ENCODE results near the gene KAT6B. TPM values are rescaled to one million over a fixed set of nuclear protein-coding genes. Genes with fewer than 3 reads are reported as not detected.

KAT6B gene
- total and polyA plus RNA-seq, 2 of the 8 experiments (the other 6 are each of a cell fraction or from before 2014, with no cell fraction given) = 7.3 to 30.8 TPM

- H3K56ac ChIP-seq (replicated peaks; ENCODE audit: insufficient read length, low read depth, low read length) = no peak overlapping the region
Measured at GRCh38 chr10:74855027-74855426, 28.6 kb downstream of the KAT6B start.

More at GRCh38 chr10:74855027-74855426, 28.6 kb downstream of the KAT6B start:
- ChIA-PET CTCF (ENCODE audit: partially characterized antibody) (interaction anchor here (0.8 kb wide), 1 partner anchor 33 kb away, joined by 3 read pairs; no protein-coding TSS in a partner anchor), POLR2A (ENCODE audit: partially characterized antibody) (no interaction called here)
- WGBS, 2 experiments (ENCODE audit: extremely low coverage in 1 of 2, insufficient coverage in 1 of 2, insufficient read length in 1 of 2, insufficient replicate concordance in 2 of 2, low coverage in 1 of 2, low lambda C conversion rate in 2 of 2, missing lambda C conversion rate in 1 of 2) = 56% methylated on average over 2 of the region's 2 CpGs; no CpG with 5 or more reads in 1 of the 2 experiments
- H3K4ac ChIP-seq (replicated peaks; ENCODE audit: insufficient read length, low read depth, low read length) = no peak overlapping the region
- no peaks in the 10 kb centered on the region for H3K23me2 ChIP-seq (ENCODE audit: low read depth, low read length)
- peaks cover 0 to 2% (median under 1%) of the 10 kb centered on the region in 4 experiments; a peak in 2 of 7 replicates for H3K4me1 ChIP-seq (replicated peaks in 1 of 4; ENCODE audit: control insufficient read depth in 3 of 4, insufficient read depth in 4 of 4, low read length in 3 of 4)
- H2BK20ac ChIP-seq (ENCODE audit: low read length) = no peak overlapping the region
- no peaks in the 10 kb centered on the region for H3K36me3 ChIP-seq (ENCODE audit: control insufficient read depth in 2 of 4, insufficient read depth in 4 of 4, low read length in 3 of 4)
- peaks cover 4% of the 10 kb centered on the region; the same call in 1 of the 2 replicates for H3K79me1 ChIP-seq (ENCODE audit: low read depth, low read length)
- no peak overlapping the region for H4K8ac ChIP-seq (ENCODE audit: extremely low read depth, insufficient read depth, low read length)
- no peak overlapping the region for H2BK120ac ChIP-seq (replicated peaks; ENCODE audit: low read depth, low read length)
- H3K9me3 ChIP-seq (ENCODE audit: insufficient read depth in 2 of 2, low read depth in 1 of 2, low read length in 1 of 2) = no peaks in the 10 kb centered on the region
- H3K18ac ChIP-seq (ENCODE audit: extremely low read depth, low read length) = no peak overlapping the region
- H3K79me2 ChIP-seq (ENCODE audit: control insufficient read depth in 1 of 2, insufficient read depth in 2 of 2, low read length in 2 of 2) = peaks cover 0 to 65% of the 10 kb centered on the region in 2 experiments; a peak in 2 of 4 replicates
- H3K4me3 ChIP-seq (ENCODE audit: extremely low read depth in 1 of 4, insufficient read depth in 2 of 4, low read depth in 3 of 4, low read length in 4 of 4) = no peak overlapping the region
- no peak overlapping the region for H2AFZ ChIP-seq (ENCODE audit: low read length)
- no peak overlapping the region for H4K5ac ChIP-seq (ENCODE audit: insufficient read length, low read depth, low read length)
- TF ChIP-seq CBX8 (IDR thresholded peaks at IDR 0.05; ENCODE audit: borderline replicate concordance, low read depth, low read length) (no peak), HDAC6 (IDR thresholded peaks at IDR 0.05; ENCODE audit: low read depth, low read length) (no peak), TCF12 (IDR thresholded peaks at IDR 0.05; ENCODE audit: low read depth, low read length) (no peak), TAF7 (optimal IDR thresholded peaks at IDR 0.05; ENCODE audit: borderline replicate concordance, low read depth, low read length) (no peak), GTF2F1 (IDR thresholded peaks at IDR 0.05; ENCODE audit: borderline replicate concordance, low read depth, low read length) (no peak), HDAC2 (IDR thresholded peaks at IDR 0.05; ENCODE audit: borderline replicate concordance in 1 of 2, low read depth in 2 of 2, low read length in 2 of 2) (no peak), SAP30 (IDR thresholded peaks at IDR 0.05; ENCODE audit: insufficient read depth, insufficient replicate concordance, low read length) (no peak)
- no peaks in the 10 kb centered on the region for H3K27me3 ChIP-seq (replicated peaks in 1 of 4; ENCODE audit: control insufficient read depth in 3 of 4, extremely low read depth in 1 of 4, insufficient read depth in 3 of 4, low read length in 3 of 4)
- FAIRE-seq (no peak), DNase-seq (ENCODE audit: low read depth in 1 of 2, low spot score in 2 of 2) (no peak)
- H4K20me1 ChIP-seq (replicated peaks in 1 of 2; ENCODE audit: control insufficient read depth in 1 of 2, insufficient read depth in 2 of 2, low read length in 2 of 2) = no peaks in the 10 kb centered on the region
- 0 out of 2 replicates have a peak overlapping the region, but pooled peaks have one; percentile 13 for H2BK15ac ChIP-seq (ENCODE audit: low read length)
- H2AK5ac ChIP-seq (ENCODE audit: low read depth, low read length) = peak overlapping the region; percentile 66; the same call in 1 of the 2 replicates
- no peak overlapping the region for H3K23ac ChIP-seq (ENCODE audit: insufficient read length)
- H3K27ac ChIP-seq (ENCODE audit: low read depth, low read length) = no peak overlapping the region
- no peak overlapping the region for H3K4me2 ChIP-seq (ENCODE audit: insufficient read depth in 1 of 2, low read depth in 2 of 2, low read length in 2 of 2)
- no peak overlapping the region for H2BK12ac ChIP-seq (ENCODE audit: low read depth, low read length)
- no peak overlapping the region; a peak in 1 of 7 replicates for H3K9ac ChIP-seq (replicated peaks in 1 of 4; ENCODE audit: extremely low read depth in 1 of 4, low read depth in 3 of 4, low read length in 3 of 4)
- H3K14ac ChIP-seq (ENCODE audit: insufficient read length) = no peak overlapping the region
- H2BK5ac ChIP-seq (ENCODE audit: low read depth, low read length) = no peak overlapping the region
- H4K91ac ChIP-seq (replicated peaks; ENCODE audit: insufficient read length, low read length) = no peak overlapping the region

All from H1 (cell line).